HG03354 (cell line): ENCODE data around the gene NCAPD2.
"Not testable (repeated sequence)": the region's sequence is repeated elsewhere in the genome, so short reads cannot be mapped to it uniquely, and the experiment has no call there.

Experiments used
- ATAC-seq: cut with Tn5 transposase; IDR thresholded peaks from one replicate; pipeline ENCODE4 v1.9.1; 2021; ENCODE audit warnings: mild to moderate bottlenecking; ENCODE audit not compliant: unreplicated experiment, poor library complexity, severe bottlenecking

Gene NCAPD2

DNA sequence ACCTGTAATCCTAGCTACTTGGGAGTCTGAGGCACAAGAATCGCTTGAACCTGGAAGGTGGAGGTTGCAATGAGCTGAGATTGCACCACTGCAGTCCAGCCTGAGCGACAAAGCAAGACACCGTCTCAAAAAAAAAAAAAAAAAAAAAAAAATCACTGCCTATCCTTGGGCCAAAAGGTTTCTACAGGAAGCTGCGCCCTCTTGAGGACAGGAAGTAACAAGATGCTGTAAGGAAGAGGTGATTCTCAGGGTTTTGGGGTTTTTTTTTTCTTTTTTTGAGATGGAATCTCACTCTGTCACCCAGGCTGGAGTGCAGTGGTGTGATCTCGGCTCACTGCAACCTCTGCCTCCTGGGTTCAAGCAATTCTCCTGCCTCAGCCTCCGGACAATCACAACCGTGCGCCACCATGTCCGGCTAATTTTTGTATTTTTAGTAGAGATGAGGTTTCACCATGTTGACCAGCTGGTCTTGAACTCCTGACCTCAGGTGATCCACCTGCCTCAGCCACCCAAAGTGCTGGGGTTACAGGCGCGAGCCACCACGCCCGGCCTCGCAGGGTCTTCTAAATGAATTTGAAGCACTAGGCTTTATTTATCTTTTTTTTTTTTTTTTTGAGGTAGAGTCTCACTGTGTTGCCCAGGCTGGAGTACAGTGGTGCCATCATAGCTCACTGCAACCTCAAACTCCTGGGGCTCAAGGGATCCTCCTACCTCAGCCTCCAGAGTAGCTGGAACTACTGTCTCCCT, 64.3 kb downstream of the NCAPD2 start:
- not testable (repeated sequence) for ATAC-seq

DNA sequence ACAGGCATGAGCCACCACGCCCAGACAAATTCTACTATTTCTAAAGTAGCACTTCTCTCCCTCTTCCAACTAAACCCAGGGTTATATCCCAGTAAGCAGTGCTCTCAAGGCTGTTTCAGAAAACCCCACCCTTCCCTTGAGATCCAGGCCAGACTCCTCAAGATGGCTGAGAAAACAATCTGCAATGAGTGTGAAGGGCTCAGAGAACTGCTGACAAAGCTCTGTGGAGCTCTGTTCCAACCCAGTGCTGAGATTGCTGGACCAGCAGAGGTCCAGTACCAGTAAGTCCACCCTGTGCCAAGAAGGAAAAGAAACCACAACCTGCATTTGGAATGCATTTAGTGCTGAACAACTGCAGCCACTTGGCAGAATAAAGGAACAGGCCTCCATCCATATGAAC, 65.6 kb downstream of the NCAPD2 start:
- no peak for ATAC-seq

DNA sequence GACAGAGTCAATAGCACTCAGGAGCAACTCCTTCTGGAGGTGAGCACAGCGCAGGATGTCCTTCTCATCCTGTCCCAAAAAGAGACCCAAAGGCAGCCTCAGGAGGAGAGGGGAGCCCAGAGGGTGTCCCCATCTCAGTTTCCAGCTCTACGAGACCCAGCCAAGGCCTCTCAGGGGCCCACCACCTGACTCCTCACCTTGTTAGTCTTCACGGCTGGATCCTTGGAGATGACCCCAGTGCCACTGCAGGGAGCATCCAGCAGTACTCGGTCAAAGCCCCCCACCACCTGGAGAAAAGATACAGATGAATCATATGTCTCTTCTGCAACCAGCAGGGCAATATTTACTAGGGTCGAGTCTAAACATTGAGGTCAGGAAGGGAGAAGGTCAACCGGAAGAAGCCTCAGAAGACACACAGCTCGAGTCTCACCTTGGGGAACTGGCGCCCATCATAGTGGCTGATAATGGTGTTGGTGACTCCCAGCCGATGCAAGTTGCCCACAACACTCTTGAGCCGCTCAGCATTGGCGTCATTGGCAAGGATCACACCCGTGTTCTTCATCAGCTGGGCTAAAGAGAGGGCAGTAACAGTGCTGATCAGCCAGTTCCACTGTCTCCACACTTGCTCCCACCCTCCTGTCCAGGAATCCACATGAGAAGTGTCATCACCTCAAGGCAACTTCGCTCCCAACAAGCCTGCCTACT, 66.8 kb downstream of the NCAPD2 start:
- ATAC-seq, result no peak

DNA sequence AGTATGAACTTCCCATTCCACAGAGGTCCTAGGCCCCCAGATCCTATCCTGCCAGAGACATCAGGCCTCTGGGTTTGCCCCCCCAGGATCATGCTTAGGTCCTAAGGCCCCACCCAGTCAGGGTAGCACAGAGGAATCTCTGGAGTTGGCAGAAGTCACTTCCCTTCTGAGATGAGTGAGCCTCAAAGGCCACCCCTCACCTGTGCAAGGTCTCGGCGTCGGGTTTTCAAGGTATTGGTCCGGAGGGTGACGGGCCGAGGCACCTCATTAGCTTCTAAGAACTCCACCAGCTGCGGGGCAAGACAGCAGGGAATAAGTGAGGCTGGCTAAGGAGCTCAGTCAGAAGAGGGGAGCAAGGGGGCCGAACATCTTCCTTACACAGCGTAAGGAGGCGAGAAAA, 69.0 kb downstream of the NCAPD2 start:
- ATAC-seq, result no peak

DNA sequence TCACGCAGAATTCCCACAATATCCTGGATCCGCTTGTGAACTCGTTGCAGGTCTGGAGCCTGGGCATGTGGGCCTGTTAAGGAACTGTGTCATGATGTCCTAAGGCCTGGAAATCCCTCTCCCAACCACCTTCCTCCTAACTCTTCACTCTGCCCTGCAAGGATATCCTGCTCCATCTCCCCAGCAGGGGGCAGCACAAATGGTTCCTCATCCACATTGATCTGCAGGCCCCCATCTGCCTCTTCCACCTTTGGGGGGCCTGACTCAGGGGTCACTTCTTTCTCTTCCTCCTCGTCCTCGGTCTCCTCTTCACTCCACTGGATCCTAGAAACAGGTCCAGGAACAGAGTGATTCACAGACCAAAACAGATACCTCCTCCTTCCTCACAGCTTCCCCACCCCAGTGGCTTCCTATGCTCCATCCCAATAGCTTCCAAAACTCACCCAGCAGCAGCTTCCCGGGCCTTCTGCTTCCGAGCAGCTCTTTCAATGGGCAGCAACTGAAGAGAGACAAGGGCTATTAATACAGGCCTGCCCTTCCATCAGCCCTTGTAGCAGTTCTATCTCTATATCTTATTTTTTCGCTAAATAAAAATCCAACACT, 69.6 kb downstream of the NCAPD2 start:
- ATAC-seq, result no peak

DNA sequence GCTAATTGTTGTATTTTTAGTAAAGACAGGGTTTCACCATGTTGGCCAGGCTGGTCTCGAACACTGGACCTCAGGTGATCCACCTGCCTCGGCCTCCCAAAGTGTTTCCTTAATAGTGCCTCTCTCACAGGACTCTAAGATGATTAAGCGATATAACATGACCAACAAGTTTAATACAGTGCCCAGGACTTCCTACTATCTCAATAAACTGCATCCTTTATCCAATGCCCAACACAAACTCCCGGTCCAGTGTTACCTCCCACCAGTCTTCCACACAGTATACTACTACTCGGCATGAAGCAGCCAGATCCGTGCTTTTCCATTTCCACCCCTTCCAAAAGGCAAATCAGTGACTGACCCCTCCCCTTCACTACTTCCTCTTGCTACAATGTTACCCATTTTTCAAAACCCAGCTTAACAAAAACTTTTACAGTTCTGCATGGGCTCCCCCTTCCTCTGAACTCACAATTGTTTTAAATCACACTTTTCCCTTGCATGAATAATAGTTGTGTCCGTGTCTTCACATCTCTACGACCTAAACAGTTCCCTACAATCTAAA, 73.3 kb downstream of the NCAPD2 start:
- ATAC-seq, result no peak

DNA sequence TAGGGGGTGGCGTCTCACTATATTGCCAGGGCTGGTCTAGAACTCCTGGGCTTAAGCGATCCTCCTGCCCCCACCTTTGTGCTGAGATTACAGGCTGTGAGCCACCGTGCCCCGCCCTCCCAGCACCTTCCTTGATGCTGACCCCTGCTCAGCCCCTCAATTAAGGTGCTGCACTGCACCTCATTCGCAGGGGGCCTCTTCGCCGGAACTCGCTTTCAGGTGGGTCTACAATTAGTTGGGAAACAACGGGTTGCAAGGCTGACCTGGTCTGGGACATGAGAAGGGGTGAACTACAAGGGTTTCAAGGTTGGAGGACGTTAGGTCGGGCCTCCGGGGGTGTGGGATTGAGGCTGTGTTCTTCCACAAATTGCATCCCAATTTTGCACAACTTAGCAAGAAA, 75.4 kb downstream of the NCAPD2 start:
- ATAC-seq, result no peak

DNA sequence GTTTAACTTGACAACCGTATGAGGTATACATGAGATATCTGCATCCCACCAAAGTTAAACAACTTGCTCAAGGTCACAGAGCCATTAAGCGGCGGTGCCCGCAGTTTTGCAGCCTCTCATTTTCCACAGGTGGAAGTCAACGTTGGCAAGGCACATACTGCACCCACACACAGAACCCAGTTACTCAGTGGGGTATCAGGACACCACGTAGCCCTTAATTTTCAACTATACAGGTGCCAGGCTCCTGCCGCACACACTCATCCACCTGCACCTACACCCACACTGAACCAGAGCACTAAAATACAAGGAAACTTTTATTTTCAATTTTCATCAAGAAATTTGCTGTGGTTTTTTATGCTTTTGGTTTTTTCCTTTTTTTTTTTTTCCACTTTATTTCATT, 75.9 kb downstream of the NCAPD2 start:
- ATAC-seq, result no peak

DNA sequence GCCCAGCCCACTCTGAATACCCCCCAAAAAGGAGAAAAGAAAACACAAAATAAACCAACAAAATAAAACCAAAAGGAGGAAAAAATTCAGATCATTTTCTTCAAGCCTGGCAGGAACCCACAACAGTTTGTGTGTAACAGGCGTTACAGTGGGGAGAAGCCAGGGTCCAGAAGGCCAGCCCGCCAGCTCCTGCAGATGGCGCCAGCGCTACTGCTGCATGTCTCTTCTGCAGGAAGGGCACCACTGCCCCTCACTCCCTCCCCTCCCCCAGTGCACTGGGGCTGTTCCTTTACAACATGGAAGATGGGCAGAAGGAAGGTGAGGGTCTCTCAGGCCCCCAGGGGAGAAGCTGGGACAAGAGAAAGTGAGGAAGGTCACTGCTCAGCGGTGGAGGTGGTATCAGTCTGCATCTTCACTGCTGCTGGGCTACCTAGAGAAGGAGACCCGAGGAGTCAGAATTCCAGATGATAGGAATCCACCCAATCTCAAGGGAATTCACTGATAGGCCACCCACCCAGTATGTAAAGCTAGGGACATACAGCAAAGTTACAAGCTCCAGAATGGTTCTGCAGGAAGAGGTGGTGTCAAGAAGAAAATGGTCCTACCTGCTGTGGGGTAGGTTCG, 76.5 kb downstream of the NCAPD2 start:
- no peak for ATAC-seq

DNA sequence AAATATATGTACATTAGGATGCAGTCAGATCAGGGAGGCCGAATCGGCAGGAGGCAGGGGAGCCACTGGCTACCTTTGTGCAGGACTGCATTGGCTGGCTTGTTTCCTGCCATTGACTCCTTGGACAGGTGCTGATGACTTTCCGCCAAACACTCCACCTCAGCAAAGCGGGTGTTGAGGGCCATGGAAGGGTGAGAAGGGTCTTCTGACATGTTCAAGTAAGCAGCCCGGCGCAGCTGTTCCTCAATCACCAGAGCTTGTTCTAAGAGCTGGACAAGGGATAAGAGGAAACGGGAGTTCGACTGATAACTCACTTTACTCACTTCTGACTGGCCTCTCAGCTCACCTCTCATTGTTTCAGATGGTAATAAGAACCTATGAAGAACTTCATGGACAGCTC, 79.1 kb downstream of the NCAPD2 start:
- no peak for ATAC-seq

DNA sequence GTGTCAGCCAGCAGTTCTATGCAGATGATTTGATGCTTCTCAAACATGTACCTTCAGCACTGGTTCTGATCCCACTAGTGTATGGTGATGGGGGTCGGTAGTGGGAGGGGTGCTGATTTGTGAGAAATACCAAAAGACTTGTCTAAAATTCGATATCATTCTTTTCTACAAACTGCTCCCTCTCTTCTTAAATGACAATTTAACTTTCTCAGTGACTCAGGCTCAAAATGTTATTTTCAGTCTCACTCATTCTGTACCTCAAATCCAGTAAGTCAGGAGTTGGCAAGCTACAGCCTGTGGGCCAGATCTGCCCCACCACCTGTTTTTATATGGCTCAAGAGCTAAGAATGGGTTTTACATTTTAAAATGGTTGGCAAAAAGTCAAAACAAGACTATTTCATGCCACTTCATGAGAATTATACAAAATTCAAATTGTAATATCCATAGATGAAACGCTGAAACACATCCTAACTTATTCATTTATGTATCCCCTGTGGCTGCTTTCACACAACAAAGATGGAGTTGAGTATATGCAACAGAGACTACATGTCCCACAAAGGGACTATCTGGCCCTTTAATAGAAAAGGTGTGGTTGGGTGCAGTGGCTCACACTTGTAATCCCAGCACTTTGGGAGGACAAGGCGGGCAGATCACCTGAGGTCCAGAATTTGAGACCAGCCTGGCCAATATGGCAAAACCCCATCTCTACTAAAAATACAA, 80.8 kb downstream of the NCAPD2 start:
- no peak for ATAC-seq

DNA sequence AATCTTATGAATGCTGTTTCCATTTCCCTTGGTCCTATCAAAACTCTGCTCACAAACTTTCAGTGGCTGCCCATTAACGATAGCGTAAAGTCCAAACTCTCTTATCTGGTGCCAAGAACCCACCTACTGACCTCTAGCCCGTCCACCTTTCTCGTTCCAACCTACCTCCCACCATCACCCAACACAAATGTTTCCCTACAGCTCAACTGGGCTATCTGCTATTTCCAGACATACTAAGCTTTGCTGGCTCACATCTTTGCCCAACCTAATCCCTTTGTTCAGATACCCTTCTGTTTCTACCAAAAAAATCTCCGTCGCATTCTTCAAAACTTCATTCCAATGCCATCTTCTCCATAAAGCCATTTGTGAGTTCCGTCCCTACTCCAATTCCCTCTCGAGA, 81.7 kb downstream of the NCAPD2 start:
- ATAC-seq, result no peak
